ENCODE results near the gene KRTAP5-11. TPM values are rescaled to one million over a fixed set of nuclear protein-coding genes. Genes with fewer than 3 reads are reported as not detected.

The KRTAP5-11 gene
- polyA plus RNA-seq, 2 of the 4 experiments (the other 2 are of a cell fraction) = not detected

DNA sequence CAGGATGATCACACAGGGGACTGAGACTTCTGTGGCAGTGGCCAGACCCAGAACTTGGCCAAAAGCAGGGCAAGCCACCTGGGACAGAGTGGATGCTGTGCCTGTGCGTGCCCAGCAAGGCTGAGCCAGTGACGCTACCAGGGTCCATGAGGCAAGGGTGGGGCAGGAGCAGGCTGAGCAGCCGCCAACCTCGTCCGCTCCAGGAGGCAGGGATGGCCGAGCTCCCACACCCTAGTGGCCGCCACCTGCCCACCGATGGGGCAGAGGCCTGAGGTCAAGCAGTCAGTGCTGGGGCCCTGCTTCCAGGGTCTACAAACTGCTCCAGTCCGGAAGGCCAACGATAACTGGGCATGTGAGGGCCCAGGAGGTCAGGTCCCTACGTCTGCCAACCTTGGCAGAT lies 27.2 kb downstream of the KRTAP5-11 start:
- no peak for ATAC-seq
- H3K4me3 ChIP-seq = no peak overlapping the region
- ChIA-PET POLR2A (no interaction called here), CTCF (no interaction called here)
- 62% methylated on average over 11 of the region's 11 CpGs for WGBS (ENCODE audit: missing lambda C conversion rate)
- no peak overlapping the region for H3K27ac ChIP-seq
- DNase-seq (ENCODE audit: low read depth in 1 of 2, low spot score in 1 of 2) = no peak
- TF ChIP-seq, protein P1, sequence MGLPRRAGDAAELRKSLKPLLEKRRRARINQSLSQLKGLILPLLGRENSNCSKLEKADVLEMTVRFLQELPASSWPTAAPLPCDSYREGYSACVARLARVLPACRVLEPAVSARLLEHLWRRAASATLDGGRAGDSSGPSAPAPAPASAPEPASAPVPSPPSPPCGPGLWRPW (IDR thresholded peaks at IDR 0.05) = no peak
- TF ChIP-seq, protein P2, sequence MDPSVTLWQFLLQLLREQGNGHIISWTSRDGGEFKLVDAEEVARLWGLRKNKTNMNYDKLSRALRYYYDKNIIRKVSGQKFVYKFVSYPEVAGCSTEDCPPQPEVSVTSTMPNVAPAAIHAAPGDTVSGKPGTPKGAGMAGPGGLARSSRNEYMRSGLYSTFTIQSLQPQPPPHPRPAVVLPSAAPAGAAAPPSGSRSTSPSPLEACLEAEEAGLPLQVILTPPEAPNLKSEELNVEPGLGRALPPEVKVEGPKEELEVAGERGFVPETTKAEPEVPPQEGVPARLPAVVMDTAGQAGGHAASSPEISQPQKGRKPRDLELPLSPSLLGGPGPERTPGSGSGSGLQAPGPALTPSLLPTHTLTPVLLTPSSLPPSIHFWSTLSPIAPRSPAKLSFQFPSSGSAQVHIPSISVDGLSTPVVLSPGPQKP (IDR thresholded peaks at IDR 0.05; ENCODE audit: low read depth, low read length) = no peak
- no peak for TF ChIP-seq CHD2 (IDR thresholded peaks at IDR 0.05; ENCODE audit: low read length, partially characterized antibody)
- TF ChIP-seq BHLHE40 (IDR thresholded peaks at IDR 0.05; ENCODE audit: low read depth, low read length) = no peak
- no peak for TF ChIP-seq NPAS2 (CRISPR knock-in tag; IDR thresholded peaks at IDR 0.05; ENCODE audit: borderline replicate concordance)
- no peak for TF ChIP-seq POLR2AphosphoS2 (conservative IDR thresholded peaks at IDR 0.05; ENCODE audit: low read length)
- TF ChIP-seq SMC3 (IDR thresholded peaks at IDR 0.05) = no peak
- no peak for TF ChIP-seq PHF8 (IDR thresholded peaks at IDR 0.05; ENCODE audit: borderline replicate concordance, low read depth)
- no peak for TF ChIP-seq RFX5 (IDR thresholded peaks at IDR 0.05)
- TF ChIP-seq RNF2 (IDR thresholded peaks at IDR 0.05; ENCODE audit: borderline replicate concordance, low read depth) = no peak
- no peak for TF ChIP-seq TFCP2L1 (CRISPR knock-in tag; IDR thresholded peaks at IDR 0.05)
- no peak for TF ChIP-seq MYC (IDR thresholded peaks at IDR 0.05; ENCODE audit: borderline replicate concordance, low read length)
- TF ChIP-seq GATA3 (IDR thresholded peaks at IDR 0.05; ENCODE audit: borderline replicate concordance) = no peak
- TF ChIP-seq HOXB13 (CRISPR knock-in tag; IDR thresholded peaks at IDR 0.05; ENCODE audit: low read depth) = no peak
- no peaks in the 10 kb centered on the region for H3K4me1 ChIP-seq
- FAIRE-seq = no peak
- H3K4me2 ChIP-seq = no peak overlapping the region
- no peaks in the 10 kb centered on the region for H3K9me3 ChIP-seq

DNA sequence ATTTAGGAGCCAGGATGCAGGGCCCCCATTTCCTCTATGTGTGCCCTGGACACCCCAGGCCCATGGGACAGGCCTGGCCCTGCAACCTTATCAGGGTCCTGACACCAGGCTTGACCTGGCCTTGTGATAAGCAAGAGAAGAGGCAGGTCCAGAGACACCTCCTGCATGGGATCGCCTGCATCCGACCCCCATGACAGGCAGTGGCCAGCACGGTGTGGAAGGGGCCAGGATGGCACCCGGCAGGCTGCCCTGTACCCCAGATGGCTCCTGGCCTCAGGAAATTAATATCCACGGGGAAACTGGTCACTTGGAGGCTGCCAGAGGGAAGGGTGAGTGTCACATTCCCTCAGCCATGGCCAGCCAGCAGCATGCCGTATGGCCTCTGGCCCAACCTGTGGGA lies 27.7 kb downstream of the KRTAP5-11 start:
- H3K27ac ChIP-seq = no peak overlapping the region
- no peak overlapping the region for H3K4me3 ChIP-seq
- WGBS (ENCODE audit: missing lambda C conversion rate) = 80% methylated on average over 1 of the region's 6 CpGs
- FAIRE-seq (no peak), ATAC-seq (no peak; a peak in 1 of 6 replicates), DNase-seq (ENCODE audit: low read depth in 1 of 2, low spot score in 1 of 2) (no peak)
- CTCF ChIA-PET = no interaction called here
- H3K4me1 ChIP-seq = no peaks in the 10 kb centered on the region
- no peaks in the 10 kb centered on the region for H3K9me3 ChIP-seq
- POLR2A ChIA-PET = no interaction called here
- H3K4me2 ChIP-seq = no peak overlapping the region
- TF ChIP-seq, protein P3, sequence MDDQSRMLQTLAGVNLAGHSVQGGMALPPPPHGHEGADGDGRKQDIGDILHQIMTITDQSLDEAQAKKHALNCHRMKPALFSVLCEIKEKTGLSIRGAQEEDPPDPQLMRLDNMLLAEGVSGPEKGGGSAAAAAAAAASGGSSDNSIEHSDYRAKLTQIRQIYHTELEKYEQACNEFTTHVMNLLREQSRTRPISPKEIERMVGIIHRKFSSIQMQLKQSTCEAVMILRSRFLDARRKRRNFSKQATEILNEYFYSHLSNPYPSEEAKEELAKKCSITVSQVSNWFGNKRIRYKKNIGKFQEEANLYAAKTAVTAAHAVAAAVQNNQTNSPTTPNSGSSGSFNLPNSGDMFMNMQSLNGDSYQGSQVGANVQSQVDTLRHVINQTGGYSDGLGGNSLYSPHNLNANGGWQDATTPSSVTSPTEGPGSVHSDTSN (IDR thresholded peaks at IDR 0.05) = no peak
- TF ChIP-seq NR3C1 (IDR thresholded peaks at IDR 0.05) = no peak
- TF ChIP-seq HEYL (CRISPR knock-in tag; IDR thresholded peaks at IDR 0.05) = no peak
- TF ChIP-seq, protein P2 (IDR thresholded peaks at IDR 0.05; ENCODE audit: low read depth, low read length) = no peak
- no peak for TF ChIP-seq ZC3H11A (IDR thresholded peaks at IDR 0.05)
- TF ChIP-seq RARB (CRISPR knock-in tag; IDR thresholded peaks at IDR 0.05) = no peak
- TF ChIP-seq NFE2L2 (conservative IDR thresholded peaks at IDR 0.05; ENCODE audit: low read length) = no peak
- no peak for TF ChIP-seq KDM1A (IDR thresholded peaks at IDR 0.05; ENCODE audit: low read depth)
- TF ChIP-seq CHD4 (IDR thresholded peaks at IDR 0.05; ENCODE audit: borderline replicate concordance) = no peak
- TF ChIP-seq, protein P4, sequence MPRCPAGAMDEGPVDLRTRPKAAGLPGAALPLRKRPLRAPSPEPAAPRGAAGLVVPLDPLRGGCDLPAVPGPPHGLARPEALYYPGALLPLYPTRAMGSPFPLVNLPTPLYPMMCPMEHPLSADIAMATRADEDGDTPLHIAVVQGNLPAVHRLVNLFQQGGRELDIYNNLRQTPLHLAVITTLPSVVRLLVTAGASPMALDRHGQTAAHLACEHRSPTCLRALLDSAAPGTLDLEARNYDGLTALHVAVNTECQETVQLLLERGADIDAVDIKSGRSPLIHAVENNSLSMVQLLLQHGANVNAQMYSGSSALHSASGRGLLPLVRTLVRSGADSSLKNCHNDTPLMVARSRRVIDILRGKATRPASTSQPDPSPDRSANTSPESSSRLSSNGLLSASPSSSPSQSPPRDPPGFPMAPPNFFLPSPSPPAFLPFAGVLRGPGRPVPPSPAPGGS (IDR thresholded peaks at IDR 0.05) = no peak
- TF ChIP-seq TFCP2L1 (CRISPR knock-in tag; IDR thresholded peaks at IDR 0.05) = no peak
- TF ChIP-seq JUN (IDR thresholded peaks at IDR 0.05) = no peak
- TF ChIP-seq, protein P5, sequence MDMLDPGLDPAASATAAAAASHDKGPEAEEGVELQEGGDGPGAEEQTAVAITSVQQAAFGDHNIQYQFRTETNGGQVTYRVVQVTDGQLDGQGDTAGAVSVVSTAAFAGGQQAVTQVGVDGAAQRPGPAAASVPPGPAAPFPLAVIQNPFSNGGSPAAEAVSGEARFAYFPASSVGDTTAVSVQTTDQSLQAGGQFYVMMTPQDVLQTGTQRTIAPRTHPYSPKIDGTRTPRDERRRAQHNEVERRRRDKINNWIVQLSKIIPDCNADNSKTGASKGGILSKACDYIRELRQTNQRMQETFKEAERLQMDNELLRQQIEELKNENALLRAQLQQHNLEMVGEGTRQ (IDR thresholded peaks at IDR 0.05) = no peak
- no peak for TF ChIP-seq SMC3 (IDR thresholded peaks at IDR 0.05)

Data from A549 (cell line).